Activated CD8-positive, alpha-beta T cell treated with anti-CD3 and anti-CD28 coated beads for 36 hours (primary cell): ENCODE data around the gene NHP2. TPM values are rescaled to one million over a fixed set of nuclear protein-coding genes. Genes with fewer than 3 reads are reported as not detected.

ENCODE experiments used
- ATAC-seq: fragments of 200-7000 bp; cut with Tn5 transposase; one replicate; pipeline ENCODE4 v1.10.0; 2021; ENCODE audit warnings: mild to moderate bottlenecking, moderate library complexity
- CTCF ChIA-PET: fragments of 350-600 bp; sonication (Branson Sonifier 250); formaldehyde crosslinking; loops from one replicate; lab custom pipeline; 2021; ENCODE audit warnings: antibody characterized with exemption; lab: Charles Lee
- POLR2A ChIA-PET: fragments of 350-600 bp; sonication (Branson Sonifier 250); formaldehyde crosslinking; loops from one replicate; lab custom pipeline; 2021; ENCODE audit warnings: antibody characterized with exemption; lab: Charles Lee
- DNase-seq: peaks from one replicate; pipeline ENCODE4 v3.0.0-alpha.2; 2020
- H3K27ac Mint-ChIP-seq: one replicate; pipeline ENCODE4 v1.8.0; 2021; ENCODE audit warnings: mild to moderate bottlenecking, mixed read lengths
- H3K27me3 Mint-ChIP-seq: one replicate; pipeline ENCODE4 v1.8.0; 2021; ENCODE audit warnings: mixed read lengths
- H3K36me3 Mint-ChIP-seq: one replicate; pipeline ENCODE4 v1.8.0; 2021; ENCODE audit warnings: low read depth, mixed read lengths
- H3K4me1 Mint-ChIP-seq: one replicate; pipeline ENCODE4 v1.8.0; 2021; ENCODE audit warnings: low read depth, mixed read lengths
- H3K4me3 Mint-ChIP-seq: one replicate; pipeline ENCODE4 v1.8.0; 2021; ENCODE audit warnings: mild to moderate bottlenecking, moderate library complexity, mixed read lengths
- H3K9me3 Mint-ChIP-seq: one replicate; pipeline ENCODE4 v1.8.0; 2021; ENCODE audit warnings: mixed read lengths
- CTCF ChIP-seq: fragments of 200-600 bp; IDR thresholded peaks from one replicate; pipeline ENCODE4 v1.8.0; 2022; ENCODE audit warnings: antibody characterized with exemption, mild to moderate bottlenecking
- intact Hi-C: fragments of 100-400 bp; cut with micrococcal nuclease; formaldehyde crosslinking; loops from one replicate; pipeline ENCODE4 v1.10.0; 2022
- total RNA-seq, 2 experiments: library from RNA; stranded (reverse); gene quantifications; one replicate each; pipeline ENCODE4 v1.2.3, GENCODE V29; 2021

NHP2 gene
- total RNA-seq, 2 experiments from 2014 or later: 287 to 296 TPM

- Mint-ChIP-seq H3K4me3 (no peak overlapping the region), H3K36me3 (peaks cover 12% of the 10 kb centered on the region), H3K27me3 (no peaks in the 10 kb centered on the region), H3K27ac (no peak overlapping the region), H3K9me3 (peaks cover 3% of the 10 kb centered on the region), H3K4me1 (peaks cover 13% of the 10 kb centered on the region)
- ChIA-PET POLR2A (interaction anchor here (0.9 to 1.2 kb wide), 2 partner anchors 11 to 13 kb away, joined by 4 read pairs; no protein-coding TSS in a partner anchor), CTCF (interaction anchor here (0.9 to 2.4 kb wide), 2 partner anchors 10 to 11 kb away, joined by 4 to 11 read pairs; no protein-coding TSS in a partner anchor)
- ATAC-seq (no peak), DNase-seq (no peak)
- no peak for TF ChIP-seq CTCF
- intact Hi-C loops: no loop called here
These were observed 43.2 kb downstream of the NHP2 start for GRCh38 chr5:178110511-178110910.

GRCh38 chr5:178108966-178109365 is 44.7 kb downstream of the NHP2 start:
- ATAC-seq: no peak
- no peak for DNase-seq
- TF ChIP-seq CTCF: no peak
- Mint-ChIP-seq H3K27me3 (no peaks in the 10 kb centered on the region), H3K4me1 (peaks cover 20% of the 10 kb centered on the region), H3K36me3 (no peaks in the 10 kb centered on the region), H3K9me3 (peaks cover 3% of the 10 kb centered on the region), H3K27ac (no peak overlapping the region), H3K4me3 (no peak overlapping the region)
- CTCF ChIA-PET: no interaction called here
- intact Hi-C loops: no loop called here
- POLR2A ChIA-PET: no interaction called here

GRCh38 chr5:178108446-178108845 is 45.2 kb downstream of the NHP2 start:
- ChIA-PET POLR2A (interaction anchor here (0.6 kb wide), 1 partner anchor 19 kb away, joined by 4 read pairs; no protein-coding TSS in a partner anchor), CTCF (interaction anchor here (1.1 to 4.0 kb wide), 3 partner anchors 13 to 32 kb away, joined by 3 to 22 read pairs (median 6); no protein-coding TSS in a partner anchor)
- ATAC-seq (no peak), DNase-seq (no peak)
- Mint-ChIP-seq H3K27ac (peak overlapping the region; percentile 20), H3K4me3 (no peak overlapping the region), H3K4me1 (peaks cover 24% of the 10 kb centered on the region), H3K36me3 (no peaks in the 10 kb centered on the region), H3K9me3 (peaks cover 3% of the 10 kb centered on the region), H3K27me3 (no peaks in the 10 kb centered on the region)
- no peak for TF ChIP-seq CTCF
- intact Hi-C loops: no loop called here

GRCh38 chr5:178107756-178108310 is 45.9 kb downstream of the NHP2 start:
- DNase-seq (no peak), ATAC-seq (no peak)
- POLR2A ChIA-PET: interaction anchor here (0.6 kb wide), 2 partner anchors 20 to 317 kb away, joined by 3 to 4 read pairs; no protein-coding TSS in a partner anchor
- intact Hi-C loops: no loop called here
- H3K27me3 Mint-ChIP-seq: no peaks in the 10 kb centered on the region
- H3K4me3 Mint-ChIP-seq: no peak overlapping the region
- CTCF ChIA-PET: interaction anchor here (1.1 to 4.0 kb wide), 3 partner anchors 13 to 31 kb away, joined by 3 to 22 read pairs (median 6); no protein-coding TSS in a partner anchor
- no peak for TF ChIP-seq CTCF
- no peaks in the 10 kb centered on the region for H3K36me3 Mint-ChIP-seq
- H3K4me1 Mint-ChIP-seq: peaks cover 21% of the 10 kb centered on the region
- H3K27ac Mint-ChIP-seq: no peak overlapping the region
- peaks cover 3% of the 10 kb centered on the region for H3K9me3 Mint-ChIP-seq

GRCh38 chr5:178106556-178107239 is 47.0 kb downstream of the NHP2 start:
- H3K4me3 Mint-ChIP-seq: no peak overlapping the region
- CTCF ChIA-PET: interaction anchor here (2.1 to 4.0 kb wide), 2 partner anchors 15 to 30 kb away, joined by 6 to 22 read pairs; no protein-coding TSS in a partner anchor
- no peaks in the 10 kb centered on the region for H3K27me3 Mint-ChIP-seq
- no peaks in the 10 kb centered on the region for H3K36me3 Mint-ChIP-seq
- DNase-seq (no peak), ATAC-seq (no peak)
- no peak overlapping the region for H3K27ac Mint-ChIP-seq
- intact Hi-C loops: no loop called here
- peaks cover 17% of the 10 kb centered on the region for H3K4me1 Mint-ChIP-seq
- POLR2A ChIA-PET: no interaction called here
- TF ChIP-seq CTCF: no peak
- H3K9me3 Mint-ChIP-seq: no peaks in the 10 kb centered on the region
